Measurements from ENCODE around the gene LEO1. TPM values are rescaled to one million over a fixed set of nuclear protein-coding genes. Genes with fewer than 3 reads are reported as not detected.
A peak's percentile ranks its signal among the peaks of the same experiment; 100 is the strongest.

Gene LEO1
- total and polyA plus RNA-seq, 2 of the 13 experiments (the other 11 are each of a cell fraction or from before 2014, with no cell fraction given) = 17.0 to 60.3 TPM

DNA sequence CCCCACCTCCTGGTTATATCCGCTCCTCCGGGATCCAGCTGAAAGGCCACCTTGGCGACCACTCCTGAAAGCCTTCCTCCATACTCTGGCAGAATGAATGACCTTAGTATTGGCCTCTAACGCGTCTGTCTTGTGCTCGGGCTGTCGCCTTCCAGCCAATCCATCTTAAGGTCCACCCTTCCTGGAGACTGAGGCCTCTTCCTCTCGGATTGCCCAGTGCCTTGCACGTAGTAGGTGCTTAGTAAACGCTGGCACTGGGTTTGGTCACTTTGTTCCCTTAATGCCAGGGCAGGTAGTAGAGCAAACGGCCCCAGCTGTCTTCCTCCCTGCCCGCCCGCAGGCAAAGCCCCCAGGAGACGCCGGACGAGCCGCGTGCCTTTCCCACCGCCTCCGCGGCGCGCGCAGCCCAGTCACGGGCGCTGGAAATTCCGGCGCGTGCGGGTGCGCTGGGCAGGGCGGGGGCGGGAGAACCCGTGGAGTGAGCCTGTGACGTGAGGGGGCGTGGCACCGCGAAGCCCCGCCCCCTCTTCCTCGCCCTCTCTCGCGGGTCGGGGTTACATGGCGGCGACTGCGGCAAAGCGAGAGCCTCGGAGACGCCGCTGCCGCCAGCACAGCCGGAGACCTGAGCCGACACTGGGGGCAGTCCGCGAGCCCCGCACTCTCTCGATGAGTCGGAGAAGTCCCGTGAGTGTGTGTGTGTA is 47.3 kb upstream of the LEO1 start, which contains the start of gene MAPK6 (continued):
- TF ChIP-seq ZFP1 (CRISPR knock-in tag; IDR thresholded peaks at IDR 0.05) (no peak), MTA3 (CRISPR knock-in tag; IDR thresholded peaks at IDR 0.05) (no peak), FOXK1 (CRISPR knock-in tag; IDR thresholded peaks at IDR 0.05; ENCODE audit: borderline replicate concordance, low read depth) (peak; percentile 53; the same call in 1 of the 2 replicates), PHB2 (IDR thresholded peaks at IDR 0.05; ENCODE audit: partially characterized antibody) (no peak), ZNF672 (CRISPR knock-in tag; IDR thresholded peaks at IDR 0.05) (peak; percentile 39; the same call in 1 of the 2 replicates), DNMT3B (CRISPR knock-in tag; conservative IDR thresholded peaks at IDR 0.05) (0 out of 2 replicates have a peak, but pooled peaks have one; percentile 56), ZNF607 (CRISPR knock-in tag; IDR thresholded peaks at IDR 0.05; ENCODE audit: borderline replicate concordance) (peak; percentile 98), CREB3 (CRISPR knock-in tag; IDR thresholded peaks at IDR 0.05) (no peak), ADNP (CRISPR knock-in tag; IDR thresholded peaks at IDR 0.05) (peak; percentile 21; the same call in 1 of the 2 replicates), POLR2G (IDR thresholded peaks at IDR 0.05; ENCODE audit: low read depth, low read length) (peak; percentile 86), ZNF431 (CRISPR knock-in tag; IDR thresholded peaks at IDR 0.05; ENCODE audit: borderline replicate concordance, low read depth) (peak; percentile 76; the same call in 1 of the 2 replicates), HOMEZ (CRISPR knock-in tag; IDR thresholded peaks at IDR 0.05; ENCODE audit: low read depth) (peak; percentile 46; the same call in 1 of the 2 replicates), KLF12 (CRISPR knock-in tag; IDR thresholded peaks at IDR 0.05; ENCODE audit: borderline replicate concordance) (peak; percentile 74; the same call in 1 of the 2 replicates), ZBTB33 (CRISPR knock-in tag; IDR thresholded peaks at IDR 0.05) (0 out of 2 replicates have a peak, but pooled peaks have one; percentile 21), ZBTB39 (CRISPR knock-in tag; IDR thresholded peaks at IDR 0.05) (0 out of 2 replicates have a peak, but pooled peaks have one; percentile 48), ZNF766 (CRISPR knock-in tag; IDR thresholded peaks at IDR 0.05; ENCODE audit: borderline replicate concordance) (peak; percentile 88)
- TF ChIP-seq, protein P1, sequence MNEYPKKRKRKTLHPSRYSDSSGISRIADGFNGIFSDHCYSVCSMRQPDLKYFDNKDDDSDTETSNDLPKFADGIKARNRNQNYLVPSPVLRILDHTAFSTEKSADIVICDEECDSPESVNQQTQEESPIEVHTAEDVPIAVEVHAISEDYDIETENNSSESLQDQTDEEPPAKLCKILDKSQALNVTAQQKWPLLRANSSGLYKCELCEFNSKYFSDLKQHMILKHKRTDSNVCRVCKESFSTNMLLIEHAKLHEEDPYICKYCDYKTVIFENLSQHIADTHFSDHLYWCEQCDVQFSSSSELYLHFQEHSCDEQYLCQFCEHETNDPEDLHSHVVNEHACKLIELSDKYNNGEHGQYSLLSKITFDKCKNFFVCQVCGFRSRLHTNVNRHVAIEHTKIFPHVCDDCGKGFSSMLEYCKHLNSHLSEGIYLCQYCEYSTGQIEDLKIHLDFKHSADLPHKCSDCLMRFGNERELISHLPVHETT (CRISPR knock-in tag; conservative IDR thresholded peaks at IDR 0.05) = peak; percentile 60
- TF ChIP-seq, protein P2, sequence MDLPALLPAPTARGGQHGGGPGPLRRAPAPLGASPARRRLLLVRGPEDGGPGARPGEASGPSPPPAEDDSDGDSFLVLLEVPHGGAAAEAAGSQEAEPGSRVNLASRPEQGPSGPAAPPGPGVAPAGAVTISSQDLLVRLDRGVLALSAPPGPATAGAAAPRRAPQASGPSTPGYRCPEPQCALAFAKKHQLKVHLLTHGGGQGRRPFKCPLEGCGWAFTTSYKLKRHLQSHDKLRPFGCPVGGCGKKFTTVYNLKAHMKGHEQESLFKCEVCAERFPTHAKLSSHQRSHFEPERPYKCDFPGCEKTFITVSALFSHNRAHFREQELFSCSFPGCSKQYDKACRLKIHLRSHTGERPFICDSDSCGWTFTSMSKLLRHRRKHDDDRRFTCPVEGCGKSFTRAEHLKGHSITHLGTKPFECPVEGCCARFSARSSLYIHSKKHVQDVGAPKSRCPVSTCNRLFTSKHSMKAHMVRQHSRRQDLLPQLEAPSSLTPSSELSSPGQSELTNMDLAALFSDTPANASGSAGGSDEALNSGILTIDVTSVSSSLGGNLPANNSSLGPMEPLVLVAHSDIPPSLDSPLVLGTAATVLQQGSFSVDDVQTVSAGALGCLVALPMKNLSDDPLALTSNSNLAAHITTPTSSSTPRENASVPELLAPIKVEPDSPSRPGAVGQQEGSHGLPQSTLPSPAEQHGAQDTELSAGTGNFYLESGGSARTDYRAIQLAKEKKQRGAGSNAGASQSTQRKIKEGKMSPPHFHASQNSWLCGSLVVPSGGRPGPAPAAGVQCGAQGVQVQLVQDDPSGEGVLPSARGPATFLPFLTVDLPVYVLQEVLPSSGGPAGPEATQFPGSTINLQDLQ (CRISPR knock-in tag; IDR thresholded peaks at IDR 0.05) = peak; percentile 96

Data from HepG2 (cell line).